T-cell (primary cell): ENCODE data around the gene FBLN2. TPM values are rescaled to one million over a fixed set of nuclear protein-coding genes. Genes with fewer than 3 reads are reported as not detected.

Experiments used
- ATAC-seq, 4 experiments: fragments of 200-7000 bp in 3 of 4; fragments of 150-1000 bp in 1 of 4; cut with Tn5 transposase; replicated peaks in 1 of 4; 1 replicate in 3 of 4; 2 replicates in 1 of 4; pipeline ENCODE4 v1.10.0; 2021; ENCODE audit warnings: moderate library complexity in 3 of 4, mild to moderate bottlenecking in 2 of 4, moderate number of reproducible peaks in 1 of 4
- CTCF ChIA-PET, 2 donors: fragments of 300-600 bp; sonication (Branson Sonifier 250); formaldehyde crosslinking; loops; one replicate each; lab custom pipeline; 2022; ENCODE audit warnings: antibody characterized with exemption in 2 of 2; lab: Charles Lee
- POLR2A ChIA-PET, 2 donors: fragments of 300-600 bp; sonication (Branson Sonifier 250); formaldehyde crosslinking; loops; one replicate each; lab custom pipeline; 2022; ENCODE audit warnings: antibody characterized with exemption in 2 of 2; lab: Charles Lee
- DNase-seq, 35 experiments: peaks; one replicate each; pipeline versions ENCODE4 v3.0.0 to v3.0.0-alpha.2; 2013 to 2023
- H3K27ac ChIP-seq: one replicate; pipeline ENCODE4 v1.5.1; 2013; ENCODE audit warnings: low read length
- H3K27me3 ChIP-seq, 2 experiments: replicated peaks in 1 of 2; 1 replicate in 1 of 2; 2 replicates in 1 of 2; pipeline versions ENCODE4 v1.6.1 to v1.7.0; 2013; ENCODE audit warnings: low read length in 1 of 2, mixed read lengths in 1 of 2; ENCODE audit not compliant: control insufficient read depth in 2 of 2, insufficient read depth in 2 of 2; ENCODE audit errors: extremely low read depth in 1 of 2
- H3K36me3 ChIP-seq, 2 donors: 1 replicate in 1 of 2; 2 replicates in 1 of 2; pipeline versions ENCODE4 v1.6.1 to v1.7.0; 2013; ENCODE audit warnings: low read length in 1 of 2; ENCODE audit not compliant: control insufficient read depth in 2 of 2, insufficient read depth in 1 of 2; ENCODE audit errors: extremely low read depth in 1 of 2
- H3K4me1 ChIP-seq, 2 experiments: 1 replicate in 1 of 2; 2 replicates in 1 of 2; pipeline versions ENCODE4 v1.6.1 to v1.7.0; 2013; ENCODE audit warnings: low read length in 2 of 2, mixed read lengths in 1 of 2; ENCODE audit not compliant: insufficient read depth in 2 of 2, control insufficient read depth in 1 of 2; ENCODE audit errors: extremely low read depth in 1 of 2
- H3K4me3 ChIP-seq, 2 donors: 1 replicate in 1 of 2; 2 replicates in 1 of 2; pipeline versions ENCODE4 v1.5.1 to v1.7.0; 2013; ENCODE audit warnings: mild to moderate bottlenecking in 2 of 2, low read length in 1 of 2, moderate library complexity in 1 of 2; ENCODE audit not compliant: control insufficient read depth in 1 of 2; ENCODE audit errors: extremely low read depth in 1 of 2
- H3K9me3 ChIP-seq: 2 replicates; pipeline ENCODE4 v1.7.0; 2013
- H3K27ac Mint-ChIP-seq, 2 donors: one replicate each; pipeline ENCODE4 v1.8.0; 2020 to 2021; ENCODE audit warnings: mild to moderate bottlenecking in 2 of 2, mixed read lengths in 2 of 2
- H3K27me3 Mint-ChIP-seq, 2 donors: one replicate each; pipeline ENCODE4 v1.8.0; 2021 to 2022; ENCODE audit warnings: mixed read lengths in 2 of 2
- H3K36me3 Mint-ChIP-seq: one replicate; pipeline ENCODE4 v1.8.0; 2021; ENCODE audit warnings: mixed read lengths
- H3K4me1 Mint-ChIP-seq, 3 donors: one replicate each; pipeline ENCODE4 v1.8.0; 2020 to 2022; ENCODE audit warnings: mixed read lengths in 3 of 3, mild to moderate bottlenecking in 1 of 3
- H3K4me3 Mint-ChIP-seq, 3 donors: one replicate each; pipeline ENCODE4 v1.8.0; 2020 to 2022; ENCODE audit warnings: mild to moderate bottlenecking in 3 of 3, mixed read lengths in 3 of 3, moderate library complexity in 3 of 3
- H3K9me3 Mint-ChIP-seq, 3 donors: one replicate each; pipeline ENCODE4 v1.8.0; 2020 to 2022; ENCODE audit warnings: mixed read lengths in 3 of 3
- WGBS: methylation state at CpG from one replicate; pipeline ENCODE4 v1.1.5; 2013; ENCODE audit warnings: missing lambda C conversion rate; ENCODE audit not compliant: insufficient coverage; 5-methylcytosine and 5-hydroxymethylcytosine counted together
- total RNA-seq, 35 experiments: library from RNA in 6 of 35; stranded (reverse) in 6 of 35; fragments of 120-200 nt in 1 of 35; gene quantifications; one replicate each; pipeline versions ENCODE4 v1.2.1 to v1.2.4 and lab custom pipeline; 2013 to 2026

FBLN2 gene
- total RNA-seq, 5 donors from 2014 or later (not counting 1 experiment from before 2014, with no cell fraction given): 1.5 to 5.8 (median 2.8) TPM

DNA sequence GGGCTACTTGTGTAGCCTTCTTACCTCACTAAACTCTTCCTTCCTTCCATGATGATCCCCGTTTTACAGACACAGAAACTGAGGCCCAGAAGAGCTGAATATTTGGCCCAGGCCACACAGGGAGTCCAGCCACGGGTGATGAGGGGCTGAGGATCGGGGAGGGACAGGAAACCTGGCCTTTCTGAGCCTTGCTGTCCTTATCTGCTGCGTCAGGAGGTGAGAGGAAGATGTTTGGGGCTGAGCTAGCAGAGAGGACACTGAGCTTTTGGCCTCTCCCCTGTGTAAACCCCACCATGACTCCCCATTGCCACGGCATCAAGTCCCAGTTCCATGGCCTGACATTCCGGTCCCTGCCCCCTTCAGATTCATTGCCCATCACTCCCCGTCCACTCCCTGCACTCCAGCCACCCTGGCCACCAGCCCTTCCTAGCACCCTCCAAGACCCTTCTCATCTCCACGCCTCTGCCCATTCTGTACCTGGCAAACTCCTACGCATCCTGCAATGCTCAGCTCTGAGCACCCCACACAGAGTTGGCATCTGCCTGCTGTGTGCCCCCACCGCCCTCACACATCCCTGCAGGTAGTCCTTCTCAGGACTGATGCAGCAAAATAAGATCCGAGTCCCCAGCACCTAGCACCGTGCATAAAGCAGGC lies 103.0 kb downstream of the FBLN2 start:
- no peaks in the 10 kb centered on the region for H3K9me3 ChIP-seq
- Mint-ChIP-seq H3K27me3 (peaks cover 3 to 18% of the 10 kb centered on the region in 2 donors), H3K9me3 (no peaks in the 10 kb centered on the region), H3K4me3 (no peak overlapping the region), H3K4me1 (peaks cover 50 to 66% (median 59%) of the 10 kb centered on the region in 3 donors), H3K36me3 (no peaks in the 10 kb centered on the region), H3K27ac (peak overlapping the region in 1 of 2 donors; percentile 81)
- ATAC-seq: no peak
- WGBS: 83% methylated on average over 10 of the region's 12 CpGs
- POLR2A ChIA-PET: no interaction called here
- H3K27ac ChIP-seq: no peak overlapping the region
- no peak overlapping the region for H3K4me3 ChIP-seq
- peaks cover 1 to 50% of the 10 kb centered on the region in 2 experiments for H3K27me3 ChIP-seq
- CTCF ChIA-PET: interaction anchor here (0.5 to 5.9 kb wide), 8 partner anchors 137 to 763 kb away, joined by 3 to 55 read pairs (median 5); no protein-coding TSS in a partner anchor
- H3K36me3 ChIP-seq: no peaks in the 10 kb centered on the region
- peaks cover 10 to 71% of the 10 kb centered on the region in 2 experiments for H3K4me1 ChIP-seq
- no peak for DNase-seq

DNA sequence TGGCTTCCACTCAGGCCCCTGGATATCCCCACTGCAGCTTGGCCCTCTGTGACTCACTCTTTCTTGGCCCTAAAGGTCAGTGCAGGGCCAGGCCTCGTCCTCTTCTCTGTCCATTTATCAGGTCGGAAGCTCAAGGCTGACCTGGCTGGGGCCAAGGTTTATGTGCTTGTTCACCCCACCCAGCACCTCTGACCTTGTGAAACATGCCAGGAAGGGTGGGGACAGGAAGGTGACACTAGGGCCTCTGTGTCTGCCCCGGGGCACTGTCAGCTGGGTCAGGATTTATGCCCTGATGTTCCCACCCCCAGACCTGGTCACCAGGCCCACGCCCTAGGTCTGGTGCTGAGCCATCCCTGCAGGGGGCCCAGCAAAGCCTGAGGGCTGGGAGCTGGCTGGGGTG lies 103.8 kb downstream of the FBLN2 start:
- POLR2A ChIA-PET: no interaction called here
- peak overlapping the region; percentile 39 to 81 for H3K27ac Mint-ChIP-seq
- H3K36me3 Mint-ChIP-seq: no peaks in the 10 kb centered on the region
- no peaks in the 10 kb centered on the region for H3K36me3 ChIP-seq
- ATAC-seq: no peak
- H3K4me3 Mint-ChIP-seq: peak overlapping the region in 1 of 3 donors; percentile 30
- no peaks in the 10 kb centered on the region for H3K9me3 Mint-ChIP-seq
- peaks cover 3 to 20% of the 10 kb centered on the region in 2 donors for H3K27me3 Mint-ChIP-seq
- DNase-seq: no peak
- H3K4me3 ChIP-seq: no peak overlapping the region
- H3K9me3 ChIP-seq: no peaks in the 10 kb centered on the region
- H3K27ac ChIP-seq: no peak overlapping the region
- peaks cover 43 to 63% (median 61%) of the 10 kb centered on the region in 3 donors for H3K4me1 Mint-ChIP-seq
- H3K4me1 ChIP-seq: peaks cover 7 to 67% of the 10 kb centered on the region in 2 experiments
- 53% methylated on average over 4 of the region's 4 CpGs for WGBS
- CTCF ChIA-PET: interaction anchor here (1.1 to 5.9 kb wide), 3 partner anchors 157 to 763 kb away, joined by 3 to 55 read pairs (median 20); no protein-coding TSS in a partner anchor
- peaks cover 3 to 50% of the 10 kb centered on the region in 2 experiments for H3K27me3 ChIP-seq

GRCh38 chr3:13653631-13654279 lies 104.8 kb downstream of the FBLN2 start:
- CTCF ChIA-PET: interaction anchor here (0.9 to 3.9 kb wide), 3 partner anchors 227 to 238 kb away, joined by 4 to 20 read pairs (median 5); no protein-coding TSS in a partner anchor
- WGBS: 73% methylated on average over 16 of the region's 20 CpGs
- no peaks in the 10 kb centered on the region for H3K9me3 ChIP-seq
- peaks cover 36 to 58% (median 54%) of the 10 kb centered on the region in 3 donors for H3K4me1 Mint-ChIP-seq
- H3K27me3 ChIP-seq: peaks cover 3 to 49% of the 10 kb centered on the region in 2 experiments
- POLR2A ChIA-PET: no interaction called here
- ATAC-seq (no peak), DNase-seq (no peak)
- H3K4me3 Mint-ChIP-seq: peak overlapping the region in 1 of 3 donors; percentile 58
- no peaks in the 10 kb centered on the region for H3K36me3 ChIP-seq
- H3K9me3 Mint-ChIP-seq: no peaks in the 10 kb centered on the region
- no peaks in the 10 kb centered on the region for H3K36me3 Mint-ChIP-seq
- H3K27ac Mint-ChIP-seq: peak overlapping the region in 1 of 2 donors; percentile 80
- no peak overlapping the region for H3K4me3 ChIP-seq
- peaks cover 0 to 15% of the 10 kb centered on the region in 2 donors for H3K27me3 Mint-ChIP-seq
- H3K4me1 ChIP-seq: peaks cover 5 to 64% of the 10 kb centered on the region in 2 experiments
- H3K27ac ChIP-seq: no peak overlapping the region

DNA sequence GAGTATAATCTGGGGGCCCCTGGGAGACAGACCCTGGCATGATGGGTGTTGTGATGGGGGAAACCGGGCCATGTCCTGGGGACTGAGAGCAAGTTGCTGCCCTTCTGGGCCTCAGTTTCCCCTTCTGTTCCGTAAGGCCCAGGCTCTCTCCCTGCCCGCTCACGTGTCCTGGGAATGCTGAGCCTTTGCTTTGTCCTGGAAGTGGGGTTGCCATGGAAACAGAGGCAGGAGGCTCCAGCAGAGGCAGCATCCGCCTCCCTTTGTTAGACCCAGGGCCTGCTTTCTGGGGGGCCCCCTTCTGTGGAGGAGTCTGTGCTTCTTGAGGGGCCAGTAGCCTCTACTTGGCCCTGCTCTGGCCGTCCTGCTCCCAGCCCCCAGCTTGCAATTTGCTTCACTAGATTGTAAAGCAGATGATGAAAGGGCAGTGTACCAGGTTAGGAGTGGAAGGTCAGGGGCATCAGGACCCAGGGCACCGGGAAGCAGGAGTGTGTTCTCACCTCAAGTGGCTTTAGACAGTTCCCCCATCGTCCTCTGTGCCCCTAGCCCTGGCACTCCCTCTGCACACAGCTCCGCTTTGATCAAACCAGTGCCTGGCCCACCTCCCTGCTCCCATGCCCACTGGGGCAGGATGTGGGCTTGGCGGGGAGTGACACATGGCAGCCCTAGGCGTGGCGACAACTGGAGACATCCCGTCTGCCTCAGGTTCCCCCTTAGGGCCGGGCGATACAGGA lies 105.6 kb downstream of the FBLN2 start:
- H3K27ac Mint-ChIP-seq: peak overlapping the region in 1 of 2 donors; percentile 61
- peak overlapping the region in 2 of 3 donors; percentile 34 to 58 for H3K4me3 Mint-ChIP-seq
- Histone ChIP-seq H3K27ac (no peak overlapping the region), H3K4me1 (peaks cover 5 to 64% of the 10 kb centered on the region in 2 experiments), H3K36me3 (no peaks in the 10 kb centered on the region), H3K9me3 (no peaks in the 10 kb centered on the region), H3K27me3 (peaks cover 3 to 51% of the 10 kb centered on the region in 2 experiments), H3K4me3 (peak overlapping the region; percentile 17 to 36)
- H3K36me3 Mint-ChIP-seq: no peaks in the 10 kb centered on the region
- DNase-seq (peak in 34 of 35 experiments; percentile 21 to 63 (median 44)), ATAC-seq (peak; percentile 58 to 72 (median 65))
- ChIA-PET CTCF (interaction anchor here (0.6 to 3.9 kb wide), 5 partner anchors 187 to 562 kb away, joined by 3 to 20 read pairs (median 5); no protein-coding TSS in a partner anchor), POLR2A (no interaction called here)
- peaks cover 0 to 15% of the 10 kb centered on the region in 2 donors for H3K27me3 Mint-ChIP-seq
- no peaks in the 10 kb centered on the region for H3K9me3 Mint-ChIP-seq
- WGBS: 34% methylated on average over 14 of the region's 15 CpGs
- H3K4me1 Mint-ChIP-seq: peaks cover 36 to 58% (median 54%) of the 10 kb centered on the region in 3 donors

- Histone ChIP-seq H3K27me3 (peaks cover 3 to 49% of the 10 kb centered on the region in 2 experiments), H3K4me1 (peaks cover 5 to 61% of the 10 kb centered on the region in 2 experiments), H3K4me3 (peak overlapping the region; percentile 17 to 36), H3K36me3 (no peaks in the 10 kb centered on the region), H3K9me3 (no peaks in the 10 kb centered on the region), H3K27ac (no peak overlapping the region)
- 10% methylated on average over 60 of the region's 70 CpGs for WGBS
- CTCF ChIA-PET: interaction anchor here (0.9 to 1.4 kb wide), 4 partner anchors 225 to 563 kb away, joined by 4 to 6 read pairs (median 4); no protein-coding TSS in a partner anchor
- Mint-ChIP-seq H3K36me3 (no peaks in the 10 kb centered on the region), H3K4me1 (peaks cover 34 to 55% (median 49%) of the 10 kb centered on the region in 3 donors), H3K27me3 (peaks cover 0 to 15% of the 10 kb centered on the region in 2 donors), H3K4me3 (peak overlapping the region in 2 of 3 donors; percentile 55 to 72), H3K9me3 (no peaks in the 10 kb centered on the region), H3K27ac (peak overlapping the region in 1 of 2 donors; percentile 67)
- ATAC-seq (peak in 2 of 4 experiments; percentile 28 to 31), DNase-seq (peak in 5 of 35 experiments; percentile 10 to 59 (median 30))
- POLR2A ChIA-PET: no interaction called here
Measured at GRCh38 chr3:13655061-13655913, 106.4 kb downstream of the FBLN2 start.
